GM18873 (cell line): ENCODE data around the gene VAT1.
"Not testable (repeated sequence)": the region's sequence is repeated elsewhere in the genome, so short reads cannot be mapped to it uniquely, and the experiment has no call there.

Experiments
- ATAC-seq: cut with Tn5 transposase; IDR thresholded peaks from one replicate; pipeline ENCODE4 v1.9.1; 2021; ENCODE audit warnings: mild to moderate bottlenecking, moderate library complexity, moderate number of reproducible peaks; ENCODE audit not compliant: unreplicated experiment, low FRiP score

VAT1 gene

DNA sequence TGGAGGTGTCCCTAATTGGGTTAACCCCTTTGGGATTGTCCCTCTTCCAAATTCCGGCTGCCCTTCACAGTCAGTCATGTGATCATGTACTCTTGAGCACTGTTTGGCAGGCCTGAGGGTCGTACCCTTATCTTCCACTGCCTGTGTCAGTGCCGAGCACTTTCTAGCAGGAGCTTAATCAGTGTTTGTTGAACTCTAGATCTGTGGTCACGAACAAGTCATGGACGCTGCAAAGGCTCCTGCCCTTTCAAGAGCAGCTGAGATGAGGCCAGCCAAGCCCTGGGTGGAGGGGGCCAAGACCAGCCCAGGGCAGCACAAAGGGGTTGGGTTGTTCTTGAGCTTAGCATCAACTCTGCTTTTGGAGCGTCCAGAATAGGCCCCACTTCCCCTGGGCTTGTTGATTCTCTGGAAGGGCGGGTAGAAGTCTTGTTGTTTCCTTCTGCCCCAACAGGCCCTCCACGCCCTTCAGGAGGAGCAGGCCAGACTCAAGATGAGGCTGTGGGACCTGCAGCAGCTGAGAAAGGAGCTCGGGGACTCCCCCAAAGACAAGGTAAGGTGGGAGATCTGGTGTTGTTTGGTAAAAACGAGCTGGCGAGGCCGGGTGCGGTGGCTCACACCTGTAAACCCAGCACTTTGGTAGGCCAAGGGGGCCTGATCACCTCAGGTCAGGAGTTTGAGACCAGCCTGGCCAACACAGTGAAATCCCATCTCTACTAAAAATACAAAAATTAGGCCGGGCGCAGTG lies 10.3 kb downstream of the VAT1 start:
- ATAC-seq = no peak

- no peak for ATAC-seq
These were observed 11.4 kb downstream of the VAT1 start for GRCh38 chr17:43010667-43011308.

DNA sequence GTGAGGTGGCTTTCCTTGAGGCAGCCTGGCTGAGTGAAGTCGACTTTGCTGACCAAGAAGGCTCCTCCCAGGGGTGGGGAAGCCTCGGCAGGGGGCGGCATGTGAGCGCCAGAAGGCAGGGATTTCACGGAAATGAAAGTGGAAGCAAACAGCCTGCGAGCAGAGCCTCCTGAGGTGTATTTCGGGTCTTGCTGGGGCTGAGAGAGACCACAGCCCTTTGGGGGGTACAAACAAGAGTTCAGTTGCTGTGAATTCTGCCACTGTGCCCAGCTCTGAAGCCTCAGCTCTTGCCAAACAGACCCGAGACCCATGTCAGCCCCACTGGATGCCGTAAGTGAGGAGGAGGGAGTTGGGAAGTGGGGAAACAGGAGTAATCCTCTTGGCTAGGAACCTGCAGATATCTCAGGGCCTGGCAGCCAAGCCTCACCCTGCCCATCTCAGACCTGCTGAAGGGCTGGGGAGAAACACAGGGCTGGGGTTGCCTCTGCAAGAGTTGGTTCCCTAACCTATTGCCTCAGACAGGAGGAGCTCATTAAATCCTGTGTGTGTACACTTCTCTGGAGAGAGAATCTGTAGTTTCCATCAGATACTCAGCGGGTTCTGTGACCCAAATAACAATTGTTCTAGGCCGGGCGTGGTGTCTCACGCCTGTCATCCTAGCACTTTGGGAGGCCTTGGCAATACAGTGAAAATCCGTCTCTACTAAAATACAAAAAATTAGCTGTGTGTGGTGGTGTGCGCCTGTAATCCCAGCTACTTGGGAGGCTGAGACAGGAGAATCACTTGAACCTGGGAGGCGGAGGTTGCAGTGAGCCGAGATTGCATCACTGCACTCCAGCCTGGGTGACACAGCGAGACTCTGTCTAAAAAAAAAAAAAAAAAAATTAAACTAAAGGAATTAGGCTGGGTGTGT lies 15.3 kb downstream of the VAT1 start, which contains the start of gene IFI35:
TSS of gene IFI35 (plus strand) at position 146 of the 913 bp plus-strand sequence. CDS start at position 310, 164 bp downstream.
- ATAC-seq = peak; percentile 64

DNA sequence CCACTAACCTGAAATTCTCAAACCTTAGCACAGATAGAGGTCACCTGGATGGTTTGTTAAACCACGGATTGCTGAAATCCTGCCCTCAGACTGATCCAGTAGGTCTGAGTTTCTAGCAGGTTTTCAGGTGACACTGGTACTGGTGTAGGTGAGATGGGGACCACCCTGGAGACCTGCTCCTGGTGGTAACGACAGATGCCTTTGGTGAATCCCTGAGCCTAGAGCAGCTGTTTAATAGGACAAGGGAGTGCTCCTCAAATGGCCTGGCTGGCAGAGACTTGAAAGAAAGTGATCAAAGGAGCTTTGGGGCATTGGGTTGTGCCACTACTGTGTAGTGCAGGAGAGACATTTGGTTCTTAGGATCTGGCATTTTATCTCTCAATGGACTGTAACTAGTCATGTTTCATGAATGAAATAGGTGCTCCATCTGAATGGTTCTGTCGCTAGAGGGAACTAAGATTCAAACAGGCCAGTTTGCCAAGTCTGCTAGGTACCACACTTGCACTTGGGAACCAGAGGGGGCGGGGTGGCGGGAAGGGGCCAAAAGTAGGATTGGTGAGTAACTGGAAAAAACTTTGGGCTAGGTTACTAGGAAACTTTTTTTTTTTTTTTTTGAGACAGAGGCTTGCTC lies 18.5 kb downstream of the VAT1 start:
- ATAC-seq = no peak

DNA sequence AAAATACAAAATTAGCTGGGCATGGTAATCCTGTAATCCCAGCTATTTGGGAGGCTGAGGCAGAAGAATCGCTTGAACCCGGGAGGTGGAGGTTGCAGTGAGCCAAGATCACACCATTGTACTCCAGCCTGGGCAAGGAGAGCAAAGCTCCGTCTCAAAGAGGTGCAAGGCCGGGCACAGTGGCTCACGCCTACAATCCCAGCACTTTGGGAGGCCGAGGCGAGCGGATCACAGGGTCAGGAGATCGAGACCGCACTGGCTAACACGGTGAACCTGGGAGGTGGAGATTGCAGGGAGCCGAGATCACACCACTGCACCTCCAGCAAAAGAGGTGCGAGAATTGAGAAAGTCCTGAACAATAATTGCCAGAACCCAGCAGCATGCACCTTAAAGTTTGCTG lies 21.3 kb downstream of the VAT1 start:
- ATAC-seq = not testable (repeated sequence)

DNA sequence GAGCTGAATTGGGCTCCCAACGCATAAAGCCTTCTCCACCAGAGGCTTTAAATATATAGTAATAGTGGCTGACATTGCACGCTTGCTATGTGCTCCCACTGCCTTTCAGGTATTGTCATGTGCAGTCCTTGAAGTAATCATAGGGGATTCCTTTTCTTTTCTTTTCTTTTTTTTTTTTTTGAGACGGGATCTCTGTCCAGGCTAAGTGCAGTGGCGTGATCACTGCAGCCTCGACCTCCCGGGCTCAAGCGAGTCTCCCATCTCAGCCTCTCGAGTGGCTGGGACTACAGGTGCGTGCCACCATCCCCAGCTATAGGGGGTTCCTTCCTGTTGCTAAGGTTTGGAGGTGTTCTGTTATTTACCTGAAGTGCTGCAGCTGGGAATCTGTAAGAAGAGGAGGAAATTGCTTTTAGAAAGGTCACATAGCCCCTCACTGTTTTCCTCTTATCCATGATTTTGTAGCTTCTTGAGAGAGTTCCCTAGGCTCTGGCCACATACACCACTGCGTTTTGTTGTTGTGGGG lies 23.1 kb downstream of the VAT1 start:
- no peak for ATAC-seq

DNA sequence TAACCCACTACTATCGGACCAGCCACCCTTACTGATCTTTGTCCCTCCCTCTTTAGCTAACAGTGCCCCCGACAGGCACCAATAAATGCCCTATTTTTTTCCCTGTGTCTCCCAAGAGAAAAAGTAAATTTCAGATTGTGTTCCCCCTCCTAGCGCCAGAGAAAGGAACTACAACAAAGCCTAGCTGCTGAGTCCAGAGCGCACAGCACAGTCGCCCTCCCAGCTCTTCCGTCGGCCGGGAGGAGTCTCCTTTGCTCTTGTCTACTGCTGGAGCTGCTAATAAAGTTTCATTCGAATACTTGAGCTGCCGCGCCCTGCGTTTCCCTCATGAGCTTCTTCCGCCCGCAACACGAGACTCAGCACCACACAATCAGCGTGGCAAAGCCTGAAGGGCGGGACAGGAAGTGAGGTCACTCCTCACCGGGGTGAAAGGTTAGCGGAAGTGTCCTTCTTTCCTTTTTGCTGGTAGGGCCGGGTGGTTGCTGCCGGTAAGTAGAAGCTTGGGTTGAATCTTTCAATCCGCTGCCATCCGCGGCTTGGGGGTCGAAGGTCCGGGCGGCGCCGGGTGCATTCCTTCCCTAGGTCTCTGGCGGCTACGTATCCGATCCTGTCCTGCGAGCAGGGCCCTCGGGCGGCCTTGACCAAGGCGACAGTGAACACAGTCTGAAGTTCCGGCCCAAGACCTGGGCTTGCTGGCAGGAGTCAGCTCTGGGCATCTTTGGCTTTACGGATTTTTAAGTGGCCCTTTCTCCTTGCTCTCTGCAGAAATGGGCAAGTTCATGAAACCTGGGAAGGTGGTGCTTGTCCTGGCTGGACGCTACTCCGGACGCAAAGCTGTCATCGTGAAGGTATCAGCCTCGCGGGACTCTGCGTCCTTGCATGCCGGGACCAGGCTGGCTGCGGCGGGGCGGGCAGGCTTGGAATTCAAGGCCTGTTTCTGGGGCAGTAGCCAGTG lies 23.9 kb downstream of the VAT1 start, which contains the start of gene RPL27:
TSS of gene RPL27 (plus strand) at position 436 of the 955 bp plus-strand sequence. CDS start at position 768, 332 bp downstream.
- peak; percentile 80 for ATAC-seq

- ATAC-seq = peak; percentile 1
These were observed 24.7 kb downstream of the VAT1 start for GRCh38 chr17:42997390-42997983.

DNA sequence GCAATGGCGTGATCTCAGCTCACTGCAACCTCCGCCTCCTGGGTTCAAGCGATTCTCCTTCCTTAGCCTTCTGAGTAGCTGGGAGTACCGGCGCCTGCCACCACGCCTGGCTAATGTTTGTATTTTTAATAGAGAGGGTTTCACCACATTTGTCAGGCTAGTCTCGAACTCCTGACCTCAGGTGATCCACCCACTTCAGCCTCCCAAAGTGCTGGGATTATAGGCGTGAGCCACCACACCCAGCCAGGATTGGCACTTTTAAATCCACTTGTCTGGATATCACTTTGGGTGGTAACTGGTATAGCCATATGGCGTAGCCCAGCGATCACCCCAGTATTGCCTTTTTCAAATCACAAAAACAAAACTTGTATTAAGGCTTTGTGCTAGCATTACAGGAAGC lies 28.3 kb downstream of the VAT1 start:
- ATAC-seq = not testable (repeated sequence)

- ATAC-seq = no peak
These were observed 29.3 kb downstream of the VAT1 start for GRCh38 chr17:42992872-42993271.

GRCh38 chr17:42991471-42991870 lies 30.7 kb downstream of the VAT1 start:
- ATAC-seq = no peak

- ATAC-seq = no peak
These were observed 32.2 kb downstream of the VAT1 start for GRCh38 chr17:42989726-42990652.

DNA sequence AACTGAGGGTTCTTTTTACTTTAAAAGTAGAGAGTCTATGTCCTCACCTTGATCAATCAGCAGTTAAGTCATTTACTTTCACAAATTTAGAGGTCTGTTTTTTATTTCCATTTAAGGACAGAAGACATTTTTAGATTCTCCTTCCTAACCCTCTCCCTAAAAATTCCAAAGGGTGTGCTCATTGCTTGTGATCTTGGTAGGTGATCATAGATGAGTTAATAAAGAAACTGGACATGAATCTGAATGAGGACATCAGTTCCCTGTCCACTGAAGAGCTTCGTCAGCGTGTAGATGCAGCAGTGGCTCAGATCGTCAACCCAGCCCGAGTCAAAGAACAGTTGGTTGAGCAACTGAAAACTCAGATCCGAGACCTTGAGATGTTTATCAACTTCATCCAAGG lies 33.0 kb downstream of the VAT1 start:
- no peak for ATAC-seq

DNA sequence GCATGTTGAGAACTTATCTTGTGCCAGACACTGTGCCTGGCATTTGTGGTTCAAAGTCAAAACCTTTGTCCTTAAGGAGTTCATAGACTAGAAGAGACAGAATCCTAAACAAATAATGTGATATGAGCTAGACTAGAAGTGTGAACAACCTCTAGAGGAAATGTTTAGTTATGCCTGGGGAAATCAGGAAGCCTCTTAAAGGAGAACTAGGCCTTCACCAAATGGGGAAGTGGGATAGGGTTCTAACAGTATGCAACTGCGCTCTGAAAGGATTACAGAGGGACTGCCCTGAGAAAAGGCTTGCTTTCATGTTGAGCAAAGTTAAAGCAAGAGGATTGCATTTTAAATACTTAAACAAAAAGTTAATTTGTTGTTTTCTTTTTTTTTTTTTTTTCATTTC lies 37.0 kb downstream of the VAT1 start:
- ATAC-seq = no peak

- ATAC-seq = no peak
These were observed 39.9 kb downstream of the VAT1 start for GRCh38 chr17:42982266-42982665.

DNA sequence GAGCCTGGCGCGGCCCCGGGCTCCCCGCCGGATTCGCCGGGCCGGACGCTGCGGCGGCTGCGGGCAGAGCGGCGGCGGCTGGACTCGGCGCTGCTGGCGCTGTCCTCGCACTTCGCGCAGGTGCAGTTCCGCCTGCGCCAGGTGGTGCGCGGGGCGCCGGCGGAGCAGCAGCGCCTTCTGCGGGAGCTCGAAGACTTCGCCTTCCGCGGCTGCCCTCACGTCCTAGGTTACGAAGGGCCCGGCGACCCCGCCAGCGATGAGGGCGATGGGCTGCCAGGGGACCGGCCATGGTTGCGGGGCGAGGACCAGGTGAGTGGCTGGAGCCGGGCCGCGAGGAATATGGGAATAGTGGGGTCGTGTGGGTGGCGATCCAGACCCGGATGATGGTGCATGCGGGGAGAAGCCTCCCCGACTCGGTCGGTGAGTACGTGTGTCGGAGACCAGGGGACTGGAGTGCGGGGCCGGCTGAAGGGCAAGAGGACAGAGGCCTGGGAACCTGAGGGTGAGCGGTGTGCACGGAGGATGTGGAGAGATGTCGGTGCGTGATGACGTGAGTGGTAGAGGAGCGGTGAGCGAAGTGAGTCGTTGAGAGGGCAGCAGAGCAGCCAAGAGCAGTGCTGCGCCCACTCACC lies 41.3 kb downstream of the VAT1 start:
- peak; percentile 42 for ATAC-seq

DNA sequence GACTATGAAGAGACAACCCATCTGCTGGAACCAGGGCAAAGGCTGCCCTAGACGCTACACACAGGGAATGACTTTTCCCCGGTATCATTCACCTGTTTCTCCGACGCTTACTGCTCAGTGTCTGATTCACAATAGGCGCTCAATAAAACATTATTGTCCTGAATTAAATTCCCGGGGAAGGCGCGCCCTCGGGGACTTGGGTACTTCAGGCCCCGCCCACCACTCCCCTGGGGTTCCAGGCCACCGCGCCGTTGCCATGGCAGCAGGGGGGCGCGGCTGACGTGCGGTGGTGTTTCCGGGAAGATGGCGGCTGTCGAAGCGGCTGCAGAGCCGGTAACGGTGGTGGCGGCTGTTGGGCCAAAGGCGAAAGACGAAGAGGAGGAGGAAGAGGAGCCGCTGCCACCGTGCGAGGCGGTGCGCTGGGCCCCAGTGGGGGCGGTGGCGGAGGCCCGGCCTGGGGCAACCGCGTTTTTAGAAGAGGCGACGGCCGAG lies 41.9 kb downstream of the VAT1 start, which contains the start of gene RUNDC1:
TSS of gene RUNDC1 (plus strand) at position 292 of the 492 bp plus-strand sequence. CDS start at position 304, 12 bp downstream.
- ATAC-seq = peak; percentile 38
